Right renal pelvis (tissue), 4 donors: ENCODE measurements around the gene USP20. TPM values are rescaled to one million over a fixed set of nuclear protein-coding genes. Genes with fewer than 3 reads are reported as not detected.

ENCODE experiments used
- DNase-seq, 4 donors: peaks; one replicate each; pipeline ENCODE4 v3.0.0-alpha.2; 2013; ENCODE audit warnings: low read depth in 4 of 4, low spot score in 3 of 4, missing footprints in 1 of 4
- polyA plus RNA-seq, 4 donors: library from polyadenylated mRNA; unstranded; fragments of 120-200 nt; gene quantifications; one replicate each; pipeline ENCODE4 v1.2.1, GENCODE V29; 2013; ENCODE audit not compliant: insufficient read length in 4 of 4

Gene USP20
- polyA plus RNA-seq, 4 donors, result 18.1 to 26.4 (median 22.0) TPM

DNA sequence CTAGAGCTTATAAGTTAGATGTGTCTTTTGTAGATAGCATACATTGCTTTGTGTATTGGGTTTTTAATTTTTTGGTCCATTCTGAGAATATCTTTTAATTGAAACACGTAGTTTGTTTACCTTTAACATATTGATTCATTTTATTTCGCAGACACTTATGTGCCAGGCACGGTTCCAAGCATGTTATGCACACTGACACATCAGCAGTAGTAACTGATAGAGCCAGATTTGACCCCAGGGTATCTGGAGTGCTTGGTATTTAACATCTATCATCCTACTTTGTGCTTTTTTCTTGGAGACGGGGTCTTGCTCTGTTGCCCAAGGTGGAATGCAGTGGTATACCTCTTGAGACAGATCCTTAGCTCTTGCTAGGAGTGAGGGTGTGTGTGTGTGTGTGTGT, 71.9 kb downstream of the USP20 start:
- no peak for DNase-seq

DNA sequence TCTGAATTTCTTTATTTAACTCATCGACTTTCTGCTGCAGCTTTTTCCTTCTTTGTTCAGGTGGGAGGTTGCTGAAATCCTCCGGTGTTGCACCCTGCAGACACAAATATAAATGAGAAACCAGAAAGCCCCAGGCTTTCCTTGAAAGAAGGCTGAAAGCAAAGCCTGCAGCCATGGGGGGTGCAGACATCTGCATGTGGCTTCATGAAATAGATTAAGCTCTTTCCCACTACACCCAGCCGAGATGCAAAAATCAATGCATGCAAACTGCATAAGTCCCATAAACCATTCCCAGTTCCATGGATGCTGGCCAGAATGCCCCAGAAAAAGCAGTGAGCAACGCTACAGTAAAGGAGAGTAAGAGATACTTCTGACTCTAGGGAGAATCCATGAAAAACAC, 73.6 kb downstream of the USP20 start:
- no peak for DNase-seq

DNA sequence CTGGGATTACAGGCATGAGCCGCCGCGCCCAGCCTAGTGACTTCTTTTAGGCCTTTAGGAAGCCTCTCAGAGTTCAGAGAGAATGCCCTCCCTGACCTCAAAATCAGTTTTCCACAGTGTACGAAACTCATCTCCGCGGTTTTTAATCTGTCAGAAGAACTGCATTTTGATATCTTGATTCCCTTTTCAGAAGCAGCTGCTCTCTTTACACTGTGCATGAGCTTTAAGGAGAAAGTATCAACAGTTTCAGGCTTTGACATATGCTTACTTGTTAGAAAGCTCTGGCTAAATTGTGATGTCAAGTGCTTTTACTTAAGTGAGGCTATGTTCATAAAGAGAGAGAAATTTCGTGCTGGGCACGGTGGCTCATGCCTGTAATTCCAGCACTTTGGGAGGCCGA, 74.6 kb downstream of the USP20 start:
- no peak for DNase-seq

DNA sequence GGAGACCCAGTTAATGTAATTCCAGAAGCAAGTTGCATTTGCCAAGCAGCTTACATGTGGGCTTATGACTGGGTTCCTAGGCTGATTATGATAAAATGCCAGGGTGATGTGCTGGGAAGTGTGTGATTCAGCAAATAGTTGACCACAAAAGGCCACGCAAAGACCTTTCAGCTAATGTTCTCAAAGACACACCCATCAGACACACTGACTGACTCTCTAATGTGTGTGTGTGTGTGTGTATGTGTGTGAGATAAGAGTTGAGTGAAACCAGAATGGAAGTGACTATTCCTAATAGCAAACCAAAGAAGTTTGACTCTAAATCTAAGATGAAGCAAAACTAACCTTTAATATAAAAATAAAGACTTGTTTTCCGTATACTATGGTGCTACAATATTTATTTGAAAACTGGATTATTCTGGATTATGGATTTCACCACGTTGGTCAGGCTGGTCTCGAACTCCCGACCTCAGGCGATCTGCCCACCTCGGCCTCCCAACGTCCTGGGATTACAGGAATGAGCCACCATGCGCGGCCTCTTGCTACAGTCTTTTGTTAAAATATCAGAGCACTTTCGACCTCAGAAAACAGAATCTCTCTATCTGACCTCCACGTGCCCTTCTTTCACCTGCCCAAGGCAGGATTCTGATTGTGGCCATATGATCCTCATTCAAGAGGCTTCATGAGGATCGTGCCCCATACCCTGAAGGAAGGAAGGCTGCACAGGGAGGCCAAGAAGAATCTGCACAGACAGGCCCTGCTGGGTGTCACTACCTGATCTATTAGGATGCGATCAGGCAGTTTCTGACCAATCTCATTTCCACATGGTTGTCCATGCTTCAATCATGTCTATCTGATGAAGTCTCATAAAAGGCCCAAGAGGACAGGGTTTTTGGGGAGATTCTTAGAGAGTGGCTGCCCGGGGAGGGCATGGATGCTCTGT, 75.6 kb downstream of the USP20 start:
- DNase-seq, result no peak

DNA sequence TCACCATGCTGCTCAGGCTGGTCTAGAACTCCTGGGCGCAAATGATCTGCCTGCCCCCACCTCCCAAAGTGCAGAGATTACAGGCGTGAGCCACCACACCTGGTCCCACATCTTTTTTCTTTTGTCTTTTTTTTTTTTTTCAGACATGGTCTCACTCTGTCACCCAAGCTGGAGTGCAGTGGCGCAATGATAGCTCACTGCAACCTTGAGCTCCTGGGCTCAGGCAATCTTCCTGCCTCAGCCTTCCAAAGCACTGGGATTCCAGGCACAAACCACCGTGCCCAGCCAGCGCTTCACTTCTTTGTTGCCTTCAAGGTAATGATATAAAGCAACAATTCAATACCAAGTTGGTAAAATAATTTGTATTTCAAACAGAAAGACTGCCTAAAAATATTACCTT, 78.8 kb downstream of the USP20 start:
- DNase-seq, result no peak

DNA sequence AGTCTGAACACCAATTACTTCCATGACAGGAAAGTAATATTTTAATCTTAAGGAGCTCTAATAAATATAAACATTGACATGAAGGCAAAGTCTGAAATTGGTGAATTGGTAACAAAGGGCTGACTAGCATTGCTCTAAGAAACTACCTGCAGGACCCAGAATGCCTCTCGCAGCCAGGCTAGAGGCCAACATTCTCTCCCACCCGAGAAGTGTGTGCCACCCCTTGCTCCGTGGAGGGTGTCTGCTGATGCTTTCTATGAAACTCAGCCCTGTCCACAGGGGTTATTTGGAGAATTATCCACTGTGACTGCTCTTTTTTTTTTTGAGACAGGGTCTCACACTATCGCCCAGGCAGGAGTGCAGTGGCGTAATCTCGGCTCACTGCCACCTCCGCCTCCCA, 81.4 kb downstream of the USP20 start:
- no peak for DNase-seq

DNA sequence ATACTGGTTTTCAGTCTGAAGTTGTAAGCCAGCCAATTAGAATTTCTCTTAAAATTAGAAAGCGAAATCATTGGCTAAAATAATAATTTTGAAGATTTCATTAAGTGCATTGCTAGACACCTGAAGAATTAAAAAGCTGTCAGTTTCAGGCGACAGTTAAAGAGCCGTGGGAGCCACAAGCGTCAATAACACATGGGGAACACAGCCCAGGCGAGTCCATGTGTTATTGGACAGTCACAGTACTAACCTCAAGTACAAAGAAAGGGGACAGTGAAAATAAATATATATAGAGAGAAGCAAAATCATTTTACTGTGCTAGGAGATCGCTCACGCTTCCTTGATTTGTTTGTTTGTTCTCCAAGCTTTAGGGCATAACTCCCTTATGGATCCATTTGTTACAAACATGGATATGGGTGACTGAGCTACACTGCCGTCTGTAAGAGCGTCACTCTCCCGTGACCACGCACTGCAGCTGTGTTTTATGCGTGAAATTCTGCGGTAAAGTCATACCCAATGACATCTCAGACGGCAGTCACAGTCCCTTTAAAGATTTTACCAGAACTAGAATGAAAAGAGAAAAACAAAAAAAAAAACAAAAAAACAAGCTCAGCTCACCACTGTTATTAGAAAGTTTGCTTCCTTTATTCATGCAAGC, 83.2 kb downstream of the USP20 start:
- DNase-seq, result no peak

DNA sequence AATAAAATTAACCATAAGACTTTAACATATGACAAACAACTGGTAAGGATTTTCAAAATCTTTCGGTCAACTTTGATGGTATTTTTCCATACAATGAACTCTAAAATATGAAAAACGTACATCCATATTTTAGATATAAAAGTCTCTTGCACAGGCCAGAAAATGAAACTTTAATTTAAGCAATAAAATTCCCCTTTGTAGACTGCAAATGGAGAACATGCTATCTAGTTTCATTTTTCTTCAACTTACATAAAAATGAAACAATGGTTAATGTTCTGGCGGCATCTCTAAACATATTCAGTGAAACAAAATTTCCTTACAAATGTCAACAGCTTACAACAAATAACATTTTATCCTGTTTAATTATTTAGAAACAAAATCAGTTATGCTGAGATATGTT, 84.0 kb downstream of the USP20 start:
- no peak for DNase-seq

DNA sequence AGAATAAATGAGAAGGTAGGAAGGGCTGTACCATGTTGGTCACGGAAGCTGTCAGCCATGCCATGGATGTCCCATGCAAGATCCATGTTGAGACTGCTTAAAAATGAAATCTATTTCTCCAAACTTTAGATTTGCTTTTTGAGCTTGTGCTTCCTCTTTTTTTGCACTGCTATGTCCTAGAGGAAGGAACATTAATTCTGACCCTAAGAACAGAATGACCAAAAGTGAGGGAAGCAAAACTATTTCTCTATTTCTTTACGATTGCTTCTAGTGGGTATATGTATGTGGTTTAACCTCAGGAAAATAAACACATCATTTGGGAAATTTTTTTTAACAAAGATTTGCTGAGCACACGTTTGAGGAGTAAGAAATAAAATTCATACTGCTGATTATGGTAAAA, 84.6 kb downstream of the USP20 start:
- DNase-seq, result no peak

DNA sequence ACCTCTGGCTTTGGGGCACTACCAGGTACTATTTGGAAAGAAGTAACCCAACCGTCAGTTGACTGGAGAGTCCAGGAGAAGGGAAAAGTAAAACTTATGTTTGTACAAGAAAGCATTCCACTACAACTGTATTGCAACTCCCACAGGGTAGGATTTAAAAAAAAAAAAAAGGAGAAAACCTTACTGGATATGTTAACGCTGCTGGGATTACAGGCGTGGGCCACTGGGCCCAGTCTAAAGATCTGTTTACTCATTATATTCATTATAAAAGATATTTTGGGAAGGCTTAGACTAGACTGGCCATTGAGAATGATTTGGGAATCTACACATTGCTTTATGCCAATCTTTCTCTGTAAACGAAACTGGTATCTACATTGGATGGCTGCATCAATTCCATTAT, 86.6 kb downstream of the USP20 start:
- no peak for DNase-seq

DNA sequence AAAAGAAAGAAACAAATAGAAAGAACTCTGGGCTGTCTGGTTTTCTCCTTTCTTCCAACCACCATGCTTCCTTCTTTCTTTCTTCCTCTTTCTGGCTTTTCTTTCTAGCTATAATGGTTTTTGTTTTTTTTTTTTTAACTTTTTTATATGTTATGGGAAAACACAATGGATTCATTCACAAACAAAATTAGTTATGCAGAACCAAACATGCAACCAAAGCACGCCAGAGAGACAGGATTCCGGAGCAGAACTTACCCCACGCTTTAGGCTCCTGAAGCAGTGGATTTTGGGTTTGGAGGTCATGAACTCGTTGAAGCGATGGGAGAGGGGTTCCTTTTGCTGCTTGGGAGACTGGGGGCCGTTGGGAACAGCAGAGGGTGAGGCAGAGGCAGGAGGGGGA, 88.3 kb downstream of the USP20 start:
- DNase-seq, result no peak

DNA sequence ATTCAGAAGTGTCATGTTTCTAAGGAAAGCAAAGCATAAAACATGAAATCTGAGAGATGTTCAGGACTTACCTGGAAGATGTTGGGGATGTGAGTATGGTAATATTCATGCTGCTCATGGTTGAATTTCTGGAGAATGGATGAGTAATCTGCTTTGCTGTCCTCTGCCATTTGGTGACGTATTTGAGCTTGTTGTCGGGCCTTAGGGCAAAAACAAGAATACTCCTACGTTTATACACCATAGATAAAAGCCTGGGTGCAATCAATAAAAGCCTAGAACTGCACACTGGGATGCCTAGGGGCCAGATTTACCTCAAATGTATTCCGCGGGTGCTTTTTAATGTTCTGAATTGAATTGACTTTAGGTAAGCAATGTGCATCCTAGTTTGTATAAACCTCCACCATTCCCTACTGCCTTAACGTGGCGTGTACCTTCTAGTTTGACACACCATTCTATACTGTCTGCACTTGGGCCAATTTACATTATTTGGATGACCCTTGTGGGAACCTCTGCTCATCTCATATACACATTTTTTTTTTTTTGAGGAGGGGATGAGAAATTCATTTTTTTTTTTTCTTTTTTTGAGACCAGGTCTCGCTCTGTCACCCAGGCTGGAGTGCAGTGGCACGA, 94.4 kb downstream of the USP20 start:
- no peak for DNase-seq

DNA sequence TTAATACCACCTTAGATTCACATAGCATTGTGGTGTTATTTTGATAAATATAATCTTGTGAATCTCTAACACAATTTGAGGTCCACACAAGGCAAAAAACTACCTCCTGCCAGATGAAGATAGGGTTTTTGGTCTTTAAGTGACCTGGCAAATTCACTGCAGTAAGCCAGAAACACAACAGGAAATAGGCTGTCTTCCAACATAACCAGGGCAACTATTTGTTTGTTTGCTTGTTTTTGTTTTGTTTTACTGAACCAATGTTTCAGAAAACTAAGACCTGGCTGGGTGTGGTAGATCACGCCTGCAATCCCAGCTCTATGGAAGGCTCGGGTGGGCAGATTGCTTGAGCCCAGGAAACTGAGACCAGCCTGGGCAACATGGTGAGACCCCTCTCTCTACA, 95.5 kb downstream of the USP20 start:
- no peak for DNase-seq

Other genes starting within 250 kb of the USP20 start
- gene C9orf50, start 214.4 kb upstream of the USP20 start, polyA plus RNA-seq, result under 1 TPM; 0.72 to 0.88 (median 0.79) TPM
- gene NTMT1, start 209.3 kb upstream of the USP20 start, polyA plus RNA-seq, result 10 to 100 TPM; 33.1 to 38.4 (median 33.9) TPM
- 10 to 100 TPM; 18.2 to 20.9 (median 18.7) TPM for gene ASB6, start 193.3 kb upstream of the USP20 start, polyA plus RNA-seq
- gene PRRX2, start 169.8 kb upstream of the USP20 start, polyA plus RNA-seq, result 1 to 10 TPM; 1.1 to 1.8 (median 1.2) TPM
- 1 to 10 TPM; 5.4 to 7.1 (median 6.1) TPM for gene PTGES, start 82.4 kb upstream of the USP20 start, polyA plus RNA-seq
- 10 to 100 TPM; 20.0 to 22.2 (median 21.3) TPM for gene TOR1B, start 32.3 kb upstream of the USP20 start, polyA plus RNA-seq
- 10 to 100 TPM; 44.0 to 46.4 (median 44.2) TPM for gene TOR1A, start 11.3 kb upstream of the USP20 start, polyA plus RNA-seq
- gene C9orf78, start 183 bp upstream of the USP20 start, polyA plus RNA-seq, result 10 to 100 TPM; 73.0 to 82.1 (median 78.6) TPM
- gene FNBP1, start 207.7 kb downstream of the USP20 start, polyA plus RNA-seq, result 10 to 100 TPM; 42.1 to 53.5 (median 49.1) TPM
- 10 to 100 TPM; 54.8 to 60.6 (median 55.7) TPM for gene GPR107, start 218.4 kb downstream of the USP20 start, polyA plus RNA-seq